ENCODE data around the gene MDH2. TPM values are rescaled to one million over a fixed set of nuclear protein-coding genes. Genes with fewer than 3 reads are reported as not detected.
A peak's percentile ranks its signal among the peaks of the same experiment; 100 is the strongest.
"Not testable (repeated sequence)": the region's sequence is repeated elsewhere in the genome, so short reads cannot be mapped to it uniquely, and the experiment has no call there.

Gene MDH2
- total RNA-seq, 1 donor from 2014 or later = 135 TPM

DNA sequence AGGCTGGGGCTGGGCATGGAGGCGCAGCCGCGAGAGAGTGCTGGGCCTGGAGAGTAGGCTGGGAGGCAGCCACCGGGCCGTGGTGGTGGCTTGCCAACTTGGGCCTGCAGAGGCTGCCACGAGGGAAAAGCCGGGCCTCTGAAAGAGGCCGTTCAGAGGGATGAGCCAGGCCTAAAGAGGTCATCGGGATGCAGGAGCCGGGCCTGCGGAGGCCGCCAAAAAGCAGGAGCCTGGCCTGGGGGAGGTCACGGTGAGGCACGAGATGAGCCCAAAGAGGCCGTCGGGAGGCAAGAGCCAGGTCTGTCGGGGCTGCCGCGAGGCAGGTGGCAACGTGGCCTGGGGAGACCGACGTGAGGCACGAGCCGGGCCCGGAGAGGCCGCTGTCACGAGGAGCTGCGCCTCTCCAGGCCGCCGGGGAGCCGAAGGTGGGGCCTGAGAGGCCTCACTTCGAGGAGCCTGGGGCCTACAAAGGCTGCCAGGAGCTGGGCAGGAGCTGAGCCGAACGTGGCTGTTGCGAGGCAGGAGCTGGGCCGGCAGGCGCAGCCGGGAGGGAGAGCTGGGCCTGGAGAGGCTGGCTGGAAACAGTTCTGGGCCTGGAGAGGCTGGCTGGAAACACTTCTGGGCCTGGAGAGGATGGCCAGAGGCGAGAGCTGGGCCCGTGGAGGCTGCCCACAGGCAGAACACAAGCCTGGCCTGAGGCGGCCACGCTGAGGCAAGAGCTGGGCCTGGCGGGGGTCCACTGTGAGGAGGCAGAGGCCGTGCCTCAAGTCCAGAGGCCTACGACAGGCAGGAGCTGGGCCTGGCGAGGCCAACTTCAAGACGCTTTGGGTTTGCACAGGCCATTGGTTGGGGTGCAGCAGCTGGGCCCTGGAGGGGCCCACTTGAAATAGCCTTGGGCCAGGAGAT lies 24.6 kb downstream of the MDH2 start:
- no peak for DNase-seq (ENCODE audit: low spot score)

DNA sequence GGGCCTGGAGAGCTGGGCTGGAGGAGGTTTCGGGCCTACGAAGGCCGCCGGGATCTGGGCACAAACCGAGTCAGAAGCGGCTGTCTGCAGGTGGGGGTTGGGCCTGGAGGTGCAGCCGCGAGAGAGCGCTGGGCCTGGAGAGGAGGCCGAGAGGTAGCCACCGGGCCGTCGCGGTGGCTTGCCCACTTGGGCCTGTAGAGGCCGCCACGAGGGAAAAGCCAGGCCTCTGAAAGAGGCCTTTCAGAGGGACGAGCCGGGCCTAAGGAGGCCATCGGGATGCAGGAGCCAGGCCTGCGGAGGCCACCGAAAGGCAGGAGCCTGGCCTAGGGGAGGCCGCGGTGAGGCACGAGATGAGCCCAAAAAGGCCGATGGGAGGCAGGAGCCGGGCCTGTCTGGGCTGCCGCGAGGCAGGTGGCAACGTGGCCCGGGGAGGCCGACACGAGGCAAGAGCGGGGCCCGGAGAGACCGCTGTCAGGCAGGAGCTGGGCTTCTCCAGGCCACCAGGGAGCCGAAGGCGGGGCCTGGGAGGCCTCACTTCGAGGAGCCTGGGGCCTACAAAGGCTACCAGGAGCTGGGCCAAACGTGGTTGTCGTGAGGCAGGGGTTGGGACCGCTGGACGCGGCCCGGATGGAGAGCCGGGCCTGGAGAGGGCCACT lies 25.6 kb downstream of the MDH2 start:
- no peak for DNase-seq (ENCODE audit: low spot score)

DNA sequence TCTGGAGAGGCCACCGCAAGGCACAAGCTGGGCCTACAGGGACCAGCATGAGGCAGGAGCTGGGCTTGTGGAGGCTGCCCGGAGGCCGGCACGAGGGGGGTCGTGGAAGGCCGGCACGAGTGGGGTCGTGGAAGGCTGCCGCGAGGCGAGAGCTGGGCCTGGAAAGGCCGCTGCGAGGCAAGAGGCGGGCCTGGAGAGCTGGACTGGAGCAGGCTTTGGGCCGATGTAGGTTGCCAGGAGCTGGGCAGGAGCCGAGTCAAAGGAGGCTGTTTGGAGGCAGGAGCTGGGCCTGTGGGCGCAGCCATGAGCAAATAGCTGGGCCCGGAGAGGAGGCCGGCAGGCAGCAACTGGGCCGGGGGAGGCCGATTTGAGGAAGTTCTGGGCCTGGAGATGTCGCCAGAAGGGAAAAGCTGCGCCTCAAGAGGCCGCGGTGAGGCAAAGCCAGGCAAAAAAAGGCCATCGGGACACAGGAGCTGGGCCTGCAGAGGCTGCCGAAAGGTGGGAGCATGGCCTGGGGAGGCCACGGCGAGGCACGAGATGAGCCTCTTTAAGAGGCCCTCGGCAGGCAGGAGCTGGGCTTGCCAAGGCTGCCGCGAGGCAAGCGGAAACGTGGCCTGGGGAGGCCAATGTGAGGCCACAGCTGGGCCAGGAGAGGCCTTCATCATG lies 26.5 kb downstream of the MDH2 start:
- no peak for DNase-seq (ENCODE audit: low spot score)

GRCh38 chr7:76074972-76075370 lies 27.1 kb downstream of the MDH2 start:
- no peak for DNase-seq (ENCODE audit: low spot score)

DNA sequence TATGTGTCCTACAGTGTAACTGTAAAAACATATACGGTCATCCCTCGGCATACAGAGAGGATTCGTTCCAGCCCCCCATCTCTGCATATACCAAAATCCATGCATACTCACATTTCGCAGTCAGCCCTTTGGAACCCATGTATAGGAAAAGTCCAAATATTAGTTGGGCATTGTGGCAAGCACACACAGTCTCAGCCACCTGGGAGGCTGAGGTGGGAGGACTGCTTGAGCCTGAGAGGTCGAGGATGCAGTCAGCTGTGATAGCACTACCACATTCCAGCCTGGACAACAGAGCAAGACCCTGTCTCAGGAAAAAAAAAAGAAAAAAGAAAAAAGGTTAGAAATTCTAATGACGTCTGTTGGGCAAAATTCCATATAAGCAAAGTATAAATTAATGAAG lies 29.1 kb downstream of the MDH2 start:
- DNase-seq (ENCODE audit: low spot score) = no peak

GRCh38 chr7:76077435-76077834 lies 29.5 kb downstream of the MDH2 start:
- no peak for DNase-seq (ENCODE audit: low spot score)

DNA sequence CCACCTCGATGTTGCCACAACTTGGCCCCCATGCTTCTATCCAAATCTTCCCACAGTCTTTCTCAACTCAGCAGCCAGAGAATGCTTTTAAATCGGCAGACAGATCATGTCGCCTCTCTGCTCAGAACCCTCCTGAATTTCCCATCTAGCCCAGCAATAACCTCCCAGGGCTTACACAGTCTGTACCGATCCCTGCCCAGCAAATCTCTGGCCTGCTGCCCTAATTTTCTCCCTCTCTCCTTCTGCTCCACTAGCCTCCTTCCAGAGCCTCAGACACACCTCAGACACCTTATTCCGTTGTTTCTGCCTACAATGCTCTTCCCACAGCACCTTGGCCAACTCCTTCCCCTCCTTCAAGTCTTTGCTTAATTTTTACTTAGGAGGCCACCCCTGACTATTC lies 32.3 kb downstream of the MDH2 start:
- DNase-seq (ENCODE audit: low spot score) = no peak

DNA sequence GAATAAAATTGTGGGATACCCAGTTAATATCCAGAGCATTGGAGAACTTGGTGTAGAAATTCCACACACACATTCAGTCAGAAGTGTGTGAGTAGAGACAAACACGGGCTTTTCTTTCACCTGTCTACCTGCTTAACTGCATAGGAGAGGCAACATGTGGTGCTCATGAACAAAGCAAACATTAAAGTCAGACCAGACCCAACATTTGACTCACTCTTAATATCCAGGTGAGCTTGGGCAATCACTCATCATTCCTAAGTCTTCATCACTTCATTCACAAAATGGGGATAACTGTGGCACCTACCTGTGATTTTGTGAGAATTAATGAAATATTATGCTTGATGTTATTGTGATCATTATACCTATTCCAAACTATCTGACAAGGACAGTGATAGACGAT lies 36.2 kb downstream of the MDH2 start:
- not testable (repeated sequence) for DNase-seq (ENCODE audit: low spot score)

DNA sequence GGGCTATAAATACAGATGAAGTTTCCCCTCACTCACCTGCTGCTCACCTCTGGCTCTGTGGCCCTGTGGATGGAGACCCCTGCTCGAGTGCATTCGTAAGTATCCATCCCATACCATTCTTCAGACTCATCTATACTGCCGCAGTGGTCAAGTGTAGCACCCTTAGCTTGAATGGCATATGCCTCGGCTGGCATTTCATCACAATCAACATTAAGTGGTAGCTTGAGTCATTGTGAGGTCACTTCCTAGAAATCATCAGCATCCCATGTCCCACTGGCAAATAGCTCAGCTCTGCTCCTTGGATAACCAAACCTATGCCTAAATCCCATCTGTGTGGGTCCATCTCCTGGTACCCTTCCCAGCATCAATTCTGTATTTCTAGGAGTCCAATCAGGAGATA lies 38.2 kb downstream of the MDH2 start:
- DNase-seq (ENCODE audit: low spot score) = no peak

- not testable (repeated sequence) for DNase-seq (ENCODE audit: low spot score)
Observed at GRCh38 chr7:76087362-76087791, 39.5 kb downstream of the MDH2 start.

DNA sequence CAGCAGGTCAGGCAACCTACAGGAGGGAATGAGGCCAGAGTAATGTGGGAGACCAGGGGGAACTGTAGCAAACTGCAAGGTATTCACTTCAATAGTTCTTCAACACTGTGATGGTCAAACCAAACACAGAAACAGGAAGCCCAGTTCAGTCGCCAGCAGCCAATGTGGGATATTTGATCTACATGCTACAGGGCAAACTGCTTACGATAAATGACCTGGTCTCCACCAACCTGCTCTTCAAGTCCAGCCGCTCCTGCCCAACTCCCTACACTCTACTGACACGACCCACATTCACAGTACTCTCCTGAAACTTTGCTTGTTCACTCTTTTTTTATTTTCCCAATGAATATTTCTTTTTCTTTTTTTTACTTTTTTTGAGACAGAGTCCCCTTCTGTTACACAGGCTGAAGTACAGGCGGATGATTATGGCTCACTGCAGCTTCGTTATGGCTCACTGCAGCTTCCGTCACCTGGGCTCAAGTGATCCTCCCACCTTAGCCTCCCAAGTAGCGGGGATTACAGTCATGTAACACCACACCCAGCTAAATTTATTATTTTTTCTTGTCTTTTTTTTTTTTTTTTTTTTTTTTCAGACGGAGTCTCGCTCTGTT lies 42.1 kb downstream of the MDH2 start:
- DNase-seq (ENCODE audit: low spot score) = peak; percentile 24

DNA sequence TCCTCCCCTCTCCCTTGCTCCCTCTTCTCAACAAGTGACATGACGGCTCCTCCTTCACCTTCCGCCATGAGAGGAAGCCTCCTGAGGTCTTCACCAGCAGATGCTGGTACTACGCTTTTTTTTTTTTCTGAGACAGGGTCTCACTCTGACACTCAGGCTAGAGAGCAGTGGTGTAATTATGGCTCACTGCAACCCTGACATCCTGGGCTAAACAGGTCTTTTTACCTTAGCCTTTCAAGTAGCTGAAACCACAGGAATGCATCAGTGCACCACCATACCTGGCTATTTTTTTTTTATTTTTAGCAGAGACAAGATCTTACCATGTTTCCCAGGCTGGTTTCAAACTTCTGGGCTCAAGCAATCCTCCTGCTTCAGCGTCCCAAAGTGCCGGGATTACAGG lies 43.6 kb downstream of the MDH2 start:
- no peak for DNase-seq (ENCODE audit: low spot score)

DNA sequence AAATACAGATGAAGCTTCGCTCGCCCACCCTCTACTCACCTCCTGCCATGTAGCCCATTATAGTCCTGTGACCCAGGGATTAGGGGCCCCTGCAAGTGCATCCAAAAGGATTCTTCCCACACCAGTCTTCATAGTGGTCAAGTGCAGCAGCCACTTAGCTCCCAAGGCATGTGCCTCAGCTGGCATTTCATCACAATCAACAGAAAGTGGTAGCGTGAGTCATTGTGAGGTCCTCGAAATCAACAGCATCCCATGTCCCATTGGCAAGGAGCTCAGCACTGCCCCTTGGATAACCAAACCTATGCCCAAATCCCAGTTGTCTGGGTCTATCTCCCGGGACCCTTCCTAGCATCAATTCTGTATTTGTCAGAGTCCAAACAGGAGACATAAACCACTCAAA lies 45.6 kb downstream of the MDH2 start:
- not testable (repeated sequence) for DNase-seq (ENCODE audit: low spot score)

DNA sequence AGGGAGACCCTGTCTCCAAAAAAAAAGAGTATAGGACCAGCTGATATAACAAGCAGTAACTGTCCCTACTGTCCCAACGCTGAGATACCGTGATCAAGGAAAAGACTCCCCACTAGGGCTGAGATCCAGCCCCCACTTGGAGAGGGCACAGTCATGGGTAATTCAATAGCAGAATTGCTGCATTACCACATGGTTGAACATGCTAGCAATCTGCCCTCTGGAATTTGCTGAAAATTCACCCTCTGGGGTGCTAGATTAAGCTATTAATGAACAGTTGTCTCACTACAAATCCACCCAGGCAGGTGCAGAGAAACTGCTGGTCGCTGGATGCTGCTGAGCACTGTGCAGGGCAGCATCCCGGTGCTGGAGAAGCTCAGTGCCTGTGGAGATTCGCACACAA lies 46.4 kb downstream of the MDH2 start:
- not testable (repeated sequence) for DNase-seq (ENCODE audit: low spot score)

DNA sequence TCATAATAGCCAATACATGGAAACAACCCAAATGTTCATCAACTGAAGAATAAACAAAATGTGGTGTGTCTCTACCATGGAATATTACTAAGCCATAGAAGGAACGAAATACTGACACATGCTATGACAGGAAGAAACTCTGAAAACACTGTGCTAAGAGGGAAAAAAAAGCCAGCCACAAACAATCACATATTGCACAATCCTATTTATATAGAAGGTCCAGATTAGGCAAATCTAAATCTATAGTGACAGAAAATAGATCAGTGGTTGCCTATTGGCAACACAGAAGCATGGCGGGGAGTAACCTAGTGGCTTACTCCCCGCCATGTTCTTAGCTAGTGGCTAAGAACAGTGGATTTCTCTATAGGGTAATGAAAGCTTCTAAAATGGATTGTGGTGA lies 48.0 kb downstream of the MDH2 start:
- DNase-seq (ENCODE audit: low spot score) = no peak

GRCh38 chr7:76101693-76102437 lies 54.0 kb downstream of the MDH2 start:
- not testable (repeated sequence) for DNase-seq (ENCODE audit: low spot score)

DNA sequence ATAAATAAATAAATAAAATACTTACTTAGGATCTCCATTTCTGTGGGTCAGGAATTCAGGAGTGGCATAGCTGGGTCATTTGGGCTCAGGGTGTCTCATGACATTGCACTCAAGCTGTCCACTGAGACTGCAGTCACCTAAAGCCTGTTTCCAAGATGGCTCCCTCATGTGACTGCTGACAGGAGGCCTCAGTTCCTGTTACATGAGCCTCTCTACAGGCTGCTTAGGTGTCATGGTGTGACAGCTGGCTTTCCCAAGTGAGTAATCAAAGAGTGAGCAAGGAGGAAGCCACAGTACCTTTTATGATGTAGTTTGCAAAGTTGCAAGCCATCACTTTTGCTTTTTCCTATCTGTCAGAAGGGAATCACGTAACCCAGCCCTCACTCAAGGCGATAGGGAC lies 55.9 kb downstream of the MDH2 start:
- not testable (repeated sequence) for DNase-seq (ENCODE audit: low spot score)

GRCh38 chr7:76106130-76106529 lies 58.2 kb downstream of the MDH2 start:
- not testable (repeated sequence) for DNase-seq (ENCODE audit: low spot score)

GRCh38 chr7:76106893-76107292 lies 59.0 kb downstream of the MDH2 start:
- DNase-seq (ENCODE audit: low spot score) = no peak

DNA sequence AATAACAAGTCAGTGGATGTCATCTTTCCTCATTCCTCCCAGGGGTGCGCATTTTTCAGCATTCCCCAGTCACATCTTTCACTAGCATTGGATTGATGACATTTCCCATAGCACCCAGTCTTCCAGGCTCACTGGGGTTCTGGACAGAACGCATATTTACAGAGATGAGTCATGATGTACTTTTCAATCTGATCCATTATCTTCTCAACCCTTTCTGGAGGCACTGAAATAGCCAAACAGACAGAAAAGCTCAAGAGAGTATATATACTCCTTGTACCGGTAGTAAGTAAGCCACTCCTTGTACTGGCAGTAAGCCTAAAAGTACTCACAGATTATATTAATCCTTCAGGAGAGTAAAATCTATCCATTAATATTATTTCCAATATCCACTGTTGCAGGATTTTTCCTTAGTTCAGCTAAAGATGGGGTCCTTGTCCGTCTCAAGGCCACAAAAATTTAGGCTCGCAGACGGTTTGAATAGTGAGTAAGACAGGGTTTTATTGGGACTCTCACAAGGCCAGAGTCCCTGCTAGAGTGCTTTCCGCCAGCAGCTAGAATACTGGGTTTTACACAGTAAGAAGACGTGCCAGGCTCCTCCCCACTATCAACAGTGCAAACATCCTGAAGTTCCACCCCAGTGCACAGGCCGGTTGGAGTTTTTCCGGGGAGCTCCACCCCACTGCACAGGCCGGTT lies 60.8 kb downstream of the MDH2 start:
- DNase-seq (ENCODE audit: low spot score) = peak; percentile 69
